Endothelial cell (in vitro differentiated cells): ENCODE results near the gene PKP1. TPM values are rescaled to one million over a fixed set of nuclear protein-coding genes. Genes with fewer than 3 reads are reported as not detected.

Source experiments
- DNase-seq: peaks from one replicate; pipeline ENCODE4 v3.0.0; 2021; ENCODE audit warnings: low spot score
- H3K27ac Mint-ChIP-seq: one replicate; pipeline ENCODE4 v1.8.0; 2021; ENCODE audit warnings: mixed read lengths, inconsistent platforms; ENCODE audit not compliant: unreplicated experiment
- H3K27me3 Mint-ChIP-seq: one replicate; pipeline ENCODE4 v1.8.0; 2021; ENCODE audit warnings: mild to moderate bottlenecking, moderate library complexity, mixed read lengths, inconsistent platforms; ENCODE audit not compliant: unreplicated experiment
- H3K36me3 Mint-ChIP-seq: one replicate; pipeline ENCODE4 v1.8.0; 2021; ENCODE audit warnings: mild to moderate bottlenecking, low read depth, mixed read lengths, inconsistent platforms; ENCODE audit not compliant: unreplicated experiment
- H3K4me1 Mint-ChIP-seq: one replicate; pipeline ENCODE4 v1.8.0; 2021; ENCODE audit warnings: mild to moderate bottlenecking, mixed read lengths, inconsistent platforms; ENCODE audit not compliant: unreplicated experiment
- H3K4me3 Mint-ChIP-seq: one replicate; pipeline ENCODE4 v1.8.0; 2021; ENCODE audit warnings: mild to moderate bottlenecking, mixed read lengths, inconsistent platforms; ENCODE audit not compliant: unreplicated experiment
- H3K9me3 Mint-ChIP-seq: one replicate; pipeline ENCODE4 v1.8.0; 2021; ENCODE audit warnings: mixed read lengths, inconsistent platforms; ENCODE audit not compliant: unreplicated experiment
- CTCF ChIP-seq: fragments of 200-600 bp; sonication (generic); IDR thresholded peaks from one replicate; pipeline ENCODE4 v1.5.0; 2021; ENCODE audit warnings: antibody characterized with exemption; ENCODE audit not compliant: unreplicated experiment
- total RNA-seq: library from RNA; stranded (reverse); fragmentation: NEBNext Ultra II Directional; extraction: Animal tissue kit (Norgen Biotek cat#: 25700); gene quantifications from one replicate; pipeline ENCODE4 v1.2.1, GENCODE V29; 2021; ENCODE audit not compliant: unreplicated experiment

The PKP1 gene
- total RNA-seq, 1 donor from 2014 or later = 0.64 TPM

- no peaks in the 10 kb centered on the region for H3K36me3 Mint-ChIP-seq
- H3K27me3 Mint-ChIP-seq = peaks cover 12% of the 10 kb centered on the region
- H3K27ac Mint-ChIP-seq = no peak overlapping the region
- no peak for TF ChIP-seq CTCF
- H3K9me3 Mint-ChIP-seq = no peaks in the 10 kb centered on the region
- H3K4me3 Mint-ChIP-seq = no peak overlapping the region
- no peak for DNase-seq
- peaks cover 15% of the 10 kb centered on the region for H3K4me1 Mint-ChIP-seq
These were observed 72.2 kb downstream of the PKP1 start for GRCh38 chr1:201355471-201355870.

- no peak for DNase-seq
- Mint-ChIP-seq H3K27ac (no peak overlapping the region), H3K4me1 (peaks cover 15% of the 10 kb centered on the region), H3K9me3 (no peaks in the 10 kb centered on the region), H3K27me3 (peaks cover 12% of the 10 kb centered on the region), H3K36me3 (no peaks in the 10 kb centered on the region), H3K4me3 (no peak overlapping the region)
- no peak for TF ChIP-seq CTCF
These were observed 72.9 kb downstream of the PKP1 start for GRCh38 chr1:201356236-201356635.

GRCh38 chr1:201356701-201357100, 73.4 kb downstream of the PKP1 start:
- Mint-ChIP-seq H3K4me3 (no peak overlapping the region), H3K4me1 (peaks cover 15% of the 10 kb centered on the region), H3K36me3 (no peaks in the 10 kb centered on the region), H3K9me3 (no peaks in the 10 kb centered on the region), H3K27ac (no peak overlapping the region), H3K27me3 (peaks cover 12% of the 10 kb centered on the region)
- TF ChIP-seq CTCF = no peak
- no peak for DNase-seq

GRCh38 chr1:201357211-201357610, 73.9 kb downstream of the PKP1 start:
- Mint-ChIP-seq H3K4me1 (peaks cover 17% of the 10 kb centered on the region), H3K36me3 (no peaks in the 10 kb centered on the region)

More at GRCh38 chr1:201357211-201357610, 73.9 kb downstream of the PKP1 start:
- H3K9me3 Mint-ChIP-seq = no peaks in the 10 kb centered on the region
- no peak for TF ChIP-seq CTCF
- H3K4me3 Mint-ChIP-seq = no peak overlapping the region
- no peak overlapping the region for H3K27ac Mint-ChIP-seq
- no peak for DNase-seq
- peaks cover 12% of the 10 kb centered on the region for H3K27me3 Mint-ChIP-seq
